Stimulated activated CD8-positive, alpha-beta memory T cell treated with anti-CD3 and anti-CD28 coated beads, Interleukin-7, amount 100 ng/mL, for 24 hours (primary cell): Measurements from ENCODE around the gene IKZF3.
"Not testable (repeated sequence)": the region's sequence is repeated elsewhere in the genome, so short reads cannot be mapped to it uniquely, and the experiment has no call there.

Source experiments
- DNase-seq: peaks from one replicate; pipeline ENCODE4 v3.0.0-alpha.2; 2020; ENCODE audit warnings: low read depth

IKZF3 gene

DNA sequence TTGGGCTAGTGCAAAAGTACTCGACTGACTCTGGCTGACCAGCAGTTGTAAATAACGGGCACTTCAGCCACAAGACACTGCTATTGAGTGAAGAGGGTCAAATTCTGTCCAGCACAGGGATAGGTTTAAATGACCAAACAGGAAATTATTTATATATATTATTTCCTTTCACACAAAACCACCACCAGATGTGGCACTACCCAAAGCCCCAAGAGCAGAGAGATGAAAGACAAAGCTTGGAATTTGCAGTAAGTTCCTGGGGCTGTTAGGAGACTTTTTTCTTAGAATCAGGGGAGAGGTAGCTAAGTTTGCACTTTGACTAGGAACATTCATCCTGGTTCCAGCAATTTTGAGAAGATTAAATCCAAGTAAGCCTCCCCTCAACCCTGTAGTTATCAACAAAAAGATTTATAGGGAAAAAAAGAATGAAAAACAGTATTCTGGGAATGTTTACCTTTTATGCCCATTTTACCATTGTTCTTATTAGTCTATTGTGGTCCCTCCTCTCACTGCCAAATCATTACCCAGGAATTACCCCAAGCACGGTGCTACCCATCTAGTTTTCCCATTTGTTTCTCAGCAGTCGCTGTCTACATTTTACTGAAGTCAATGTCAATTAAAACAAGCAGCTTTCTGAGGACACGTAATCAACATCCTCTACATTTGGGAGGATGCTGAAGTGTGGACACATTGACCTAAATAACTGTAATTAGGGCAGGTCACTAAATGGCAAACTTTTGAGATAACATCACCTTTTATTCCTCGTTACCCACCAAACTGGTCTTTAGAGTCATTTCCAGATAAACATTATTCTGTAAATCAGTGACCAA lies 82.9 kb downstream of the IKZF3 start:
- DNase-seq = no peak

DNA sequence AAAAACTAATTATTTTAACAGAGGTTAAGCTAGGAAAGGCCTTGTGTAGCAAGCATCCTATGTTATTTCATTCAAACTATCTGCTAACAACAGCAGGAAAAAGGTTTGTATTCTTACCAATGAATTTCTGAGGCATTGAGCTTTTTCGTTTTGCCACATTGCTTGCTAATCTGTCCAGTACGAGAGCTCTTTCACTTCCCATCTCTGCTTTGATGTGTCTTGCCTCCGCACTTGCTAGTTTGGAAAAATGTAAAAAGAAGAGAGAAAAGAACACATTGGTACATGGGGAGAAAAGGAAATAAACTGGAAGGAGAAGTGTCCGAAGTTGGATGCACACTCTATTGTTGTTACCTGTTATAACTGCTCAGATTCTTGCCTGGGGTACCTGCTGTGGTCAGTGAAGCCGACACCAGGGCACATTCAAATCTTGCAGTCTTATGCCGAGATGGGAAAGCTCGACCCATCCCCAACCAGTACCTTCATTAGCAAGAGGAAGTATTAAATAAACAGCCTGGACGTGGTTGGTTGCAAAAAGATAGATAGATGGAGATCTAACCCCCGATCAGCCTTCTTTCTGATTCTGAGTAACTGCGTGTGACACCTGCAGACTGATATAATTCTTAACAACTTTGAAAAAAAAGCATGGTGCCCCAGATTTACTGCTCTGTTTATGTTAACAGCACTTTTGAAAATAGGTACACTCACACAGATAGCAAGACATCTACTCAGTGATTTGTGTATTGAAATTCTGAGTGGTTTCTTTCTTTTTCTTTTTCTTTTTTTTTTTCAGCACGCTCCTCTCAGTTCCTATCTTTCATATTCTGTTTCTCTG lies 86.4 kb downstream of the IKZF3 start:
- no peak for DNase-seq

DNA sequence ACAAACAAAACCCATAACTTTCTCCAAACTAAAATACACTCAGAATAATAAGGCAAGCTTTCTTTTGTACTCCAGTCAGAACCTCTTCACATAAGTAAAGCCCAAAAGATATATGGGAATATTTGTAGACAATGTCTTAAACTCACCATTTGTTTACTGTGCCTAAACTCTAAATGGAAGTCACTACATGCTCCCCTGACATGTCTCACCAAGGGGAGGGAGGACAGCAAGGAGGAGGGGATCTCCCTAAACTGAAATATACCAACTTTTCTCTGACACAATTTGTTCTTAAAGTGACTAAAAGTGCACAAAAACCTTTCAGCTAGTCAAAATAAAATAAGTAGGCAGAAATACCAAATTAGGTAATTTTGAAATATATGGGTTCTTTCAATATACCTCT lies 87.9 kb downstream of the IKZF3 start:
- DNase-seq = no peak

DNA sequence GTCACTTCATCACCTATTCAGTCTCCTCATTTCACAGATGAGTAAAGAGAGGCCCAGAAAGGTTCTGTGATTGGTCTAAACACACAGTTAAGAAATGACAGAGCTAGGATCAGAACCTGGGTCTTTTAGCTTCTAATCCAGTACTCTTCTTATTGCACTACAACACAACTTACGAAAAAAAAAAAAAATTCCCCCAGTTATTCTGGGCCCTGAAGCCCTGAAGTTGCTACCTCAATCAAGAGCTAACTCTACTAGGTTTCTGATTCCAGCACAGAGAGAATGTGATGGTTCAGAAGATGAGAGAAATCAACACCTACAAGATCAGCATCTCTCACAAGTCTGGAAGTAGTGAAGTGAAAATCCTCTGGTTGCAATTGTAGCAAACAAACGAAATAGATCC lies 89.1 kb downstream of the IKZF3 start:
- no peak for DNase-seq

DNA sequence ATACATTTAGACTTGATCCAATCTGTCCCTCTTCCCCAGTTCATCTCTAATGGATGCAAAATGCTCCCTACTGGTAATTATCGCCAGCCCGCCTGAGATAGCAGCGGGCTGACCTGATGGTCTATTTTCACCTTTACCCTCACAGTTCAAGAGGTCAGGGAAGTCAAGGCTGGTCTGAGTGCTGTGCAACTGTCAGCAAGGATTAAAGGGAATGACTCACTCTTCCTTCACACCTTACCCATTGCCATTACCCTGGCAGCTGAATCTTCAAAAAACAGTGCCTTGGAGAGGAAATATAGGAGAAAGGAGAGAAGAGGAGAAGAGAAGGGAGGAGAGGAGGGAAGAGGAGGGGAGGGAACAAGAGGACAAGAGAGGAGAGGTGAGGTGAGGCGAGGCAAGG lies 90.1 kb downstream of the IKZF3 start:
- no peak for DNase-seq

DNA sequence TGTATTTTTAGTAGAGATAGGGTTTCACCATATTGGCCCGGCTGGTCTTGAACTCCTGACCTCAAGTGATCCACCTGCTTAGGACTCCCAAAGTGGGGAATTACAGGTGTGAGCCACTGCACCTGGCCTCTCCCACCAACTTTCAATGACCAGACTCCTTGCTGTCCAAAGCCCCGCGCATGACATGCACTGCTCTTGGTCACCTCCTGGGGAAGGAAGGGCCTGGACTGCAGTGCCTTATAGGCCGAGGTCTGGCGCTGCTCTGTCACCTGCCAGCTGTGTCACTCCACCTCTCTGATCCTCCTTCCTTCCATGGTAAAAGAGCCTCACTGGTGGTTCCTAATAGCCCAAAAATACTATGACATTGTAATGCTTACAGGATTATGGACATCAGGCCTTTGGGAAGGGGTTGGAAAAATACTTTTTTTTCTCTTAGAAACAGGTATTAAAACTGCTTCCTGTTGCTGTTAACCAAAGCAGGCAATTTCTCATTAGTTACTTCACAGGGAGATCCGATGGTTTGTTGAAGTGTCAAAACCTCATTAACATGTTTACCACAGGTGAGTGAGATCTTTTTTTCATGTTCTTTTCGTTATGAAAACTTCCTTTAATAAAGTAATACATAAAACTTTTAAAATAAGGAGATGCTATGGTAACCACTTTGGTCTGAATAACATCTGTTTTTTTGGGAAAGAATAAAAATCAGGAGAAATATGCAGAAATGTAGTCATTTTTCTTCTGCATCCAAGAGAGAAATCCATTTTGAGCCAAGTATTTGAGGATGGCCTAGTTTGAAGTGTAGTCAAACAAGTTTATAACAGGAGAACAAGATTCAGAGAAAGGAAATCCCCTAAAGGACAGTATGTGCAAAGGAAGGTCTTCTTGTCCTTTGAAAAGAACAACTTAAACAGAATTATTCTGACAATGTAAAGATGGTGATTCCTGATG lies 90.9 kb downstream of the IKZF3 start:
- no peak for DNase-seq

DNA sequence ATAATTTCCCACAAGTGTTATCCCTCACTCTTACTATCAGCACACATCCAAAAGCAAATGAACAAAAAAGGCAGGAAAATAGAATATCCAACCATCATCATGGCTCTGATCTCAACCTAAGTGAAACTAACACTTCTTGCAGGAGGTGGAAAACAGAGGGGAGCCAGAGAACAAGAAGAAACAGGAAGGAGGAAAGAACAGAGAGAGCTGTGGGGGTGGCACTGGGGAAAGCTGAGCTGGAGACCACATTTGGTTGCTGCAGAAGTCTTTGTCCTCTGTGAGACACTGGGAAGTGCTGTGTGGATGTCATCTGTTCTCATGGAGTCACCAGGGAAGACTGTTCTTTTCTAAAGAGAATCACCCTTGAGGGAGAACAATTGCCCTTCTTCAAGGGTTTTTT lies 91.7 kb downstream of the IKZF3 start:
- no peak for DNase-seq

DNA sequence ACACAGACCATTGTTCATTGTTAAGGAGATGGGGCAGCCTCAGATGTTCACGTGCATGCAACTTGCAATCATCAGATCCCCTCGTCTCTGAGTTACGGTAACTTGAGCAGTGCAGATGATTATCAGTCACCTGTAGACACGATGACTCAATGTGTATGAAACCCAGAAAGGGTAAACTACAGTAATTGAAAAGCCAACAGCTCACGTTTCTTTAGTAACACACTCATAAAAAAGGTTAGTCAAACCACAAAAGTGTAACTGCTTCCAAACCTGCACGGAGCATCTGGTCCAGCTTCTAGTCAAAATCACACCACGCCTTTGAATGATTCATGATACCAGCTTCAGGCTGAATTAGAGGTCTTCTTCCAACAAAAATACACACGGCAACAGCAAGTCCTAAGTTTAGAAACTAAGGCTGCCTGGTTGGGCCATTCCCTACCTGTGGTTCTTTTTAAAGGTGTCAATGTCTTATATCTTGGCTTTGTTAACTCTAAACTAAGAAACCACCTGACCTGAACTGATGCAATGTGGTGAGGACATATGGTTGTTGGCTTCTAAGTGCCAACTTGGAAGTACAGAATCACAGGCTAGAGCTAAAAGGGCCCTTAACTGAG lies 94.0 kb downstream of the IKZF3 start:
- no peak for DNase-seq

DNA sequence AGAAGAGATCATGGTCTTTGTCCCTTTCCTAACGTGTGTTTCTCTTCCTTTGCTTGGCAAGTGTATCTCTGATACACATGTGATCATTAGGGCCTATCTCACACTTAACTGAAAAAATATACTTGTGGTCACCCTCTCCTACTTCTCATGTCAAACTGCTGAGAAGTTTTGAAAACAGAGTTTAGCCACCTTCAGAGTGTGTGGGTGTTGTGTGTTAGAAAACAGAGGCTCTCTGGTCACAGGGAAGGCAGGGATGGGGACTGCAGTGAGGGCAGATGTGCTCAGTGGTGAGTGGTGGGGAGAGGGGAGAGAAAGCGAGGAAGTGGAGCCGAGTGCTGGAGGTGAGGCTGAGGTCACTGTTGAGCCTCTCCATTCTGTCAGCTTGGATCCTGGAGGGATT lies 97.0 kb downstream of the IKZF3 start:
- no peak for DNase-seq

DNA sequence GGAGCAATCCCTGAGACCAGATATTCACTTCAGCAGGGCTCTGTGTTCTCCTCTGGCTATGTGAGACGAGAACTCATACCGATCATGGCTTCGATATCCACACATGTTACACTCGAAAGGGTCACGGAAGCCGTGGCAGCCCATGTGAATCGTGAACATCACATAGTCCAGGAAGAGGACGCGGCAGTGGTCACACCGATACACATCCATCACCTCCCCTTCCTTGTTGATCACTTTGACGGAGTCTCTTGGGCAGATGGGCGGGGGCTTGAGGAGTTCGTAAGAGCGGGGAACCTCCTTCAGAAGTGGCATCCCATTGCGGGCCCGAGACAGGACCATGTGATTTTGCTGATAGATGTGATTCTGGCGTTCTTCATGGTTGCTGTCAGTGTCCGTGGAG lies 98.3 kb downstream of the IKZF3 start:
- no peak for DNase-seq

DNA sequence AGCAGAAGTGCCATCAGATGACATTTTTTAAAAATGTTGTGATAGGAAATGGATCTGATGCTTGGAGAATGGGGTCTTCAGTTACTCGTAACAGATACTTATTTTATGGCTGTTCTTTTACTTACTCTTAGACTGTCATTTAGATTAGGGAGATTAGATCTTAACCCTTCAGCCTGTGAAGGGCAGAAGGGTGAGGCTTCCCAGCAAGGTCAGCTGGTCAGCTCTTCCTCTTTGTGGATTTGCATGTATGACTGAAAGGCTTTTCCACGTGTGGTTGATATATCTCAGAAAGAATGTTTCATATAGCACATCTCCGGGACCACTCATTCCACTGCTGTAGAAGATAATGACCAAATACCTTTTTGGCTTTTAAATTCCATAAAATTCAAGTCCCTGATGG lies 98.9 kb downstream of the IKZF3 start:
- DNase-seq = no peak

DNA sequence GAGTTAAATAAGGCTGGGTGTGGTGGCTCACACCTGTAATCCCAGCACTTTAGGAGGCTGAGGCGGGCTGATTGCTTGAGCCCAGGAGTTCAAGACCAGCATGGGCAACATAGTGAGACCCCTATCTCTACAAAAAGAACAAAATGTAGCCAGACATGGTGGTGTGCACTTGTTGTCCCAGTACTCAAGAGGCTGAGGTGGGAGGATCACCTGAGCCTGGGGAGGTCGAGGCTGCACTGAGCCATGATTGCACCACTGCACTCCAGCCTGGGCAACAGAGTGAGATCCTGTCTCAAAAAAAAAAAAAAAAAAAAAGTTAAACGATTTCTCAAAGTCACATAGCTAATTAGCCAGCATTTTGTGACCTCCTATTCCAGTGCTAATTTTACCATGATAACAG lies 99.9 kb downstream of the IKZF3 start:
- not testable (repeated sequence) for DNase-seq

DNA sequence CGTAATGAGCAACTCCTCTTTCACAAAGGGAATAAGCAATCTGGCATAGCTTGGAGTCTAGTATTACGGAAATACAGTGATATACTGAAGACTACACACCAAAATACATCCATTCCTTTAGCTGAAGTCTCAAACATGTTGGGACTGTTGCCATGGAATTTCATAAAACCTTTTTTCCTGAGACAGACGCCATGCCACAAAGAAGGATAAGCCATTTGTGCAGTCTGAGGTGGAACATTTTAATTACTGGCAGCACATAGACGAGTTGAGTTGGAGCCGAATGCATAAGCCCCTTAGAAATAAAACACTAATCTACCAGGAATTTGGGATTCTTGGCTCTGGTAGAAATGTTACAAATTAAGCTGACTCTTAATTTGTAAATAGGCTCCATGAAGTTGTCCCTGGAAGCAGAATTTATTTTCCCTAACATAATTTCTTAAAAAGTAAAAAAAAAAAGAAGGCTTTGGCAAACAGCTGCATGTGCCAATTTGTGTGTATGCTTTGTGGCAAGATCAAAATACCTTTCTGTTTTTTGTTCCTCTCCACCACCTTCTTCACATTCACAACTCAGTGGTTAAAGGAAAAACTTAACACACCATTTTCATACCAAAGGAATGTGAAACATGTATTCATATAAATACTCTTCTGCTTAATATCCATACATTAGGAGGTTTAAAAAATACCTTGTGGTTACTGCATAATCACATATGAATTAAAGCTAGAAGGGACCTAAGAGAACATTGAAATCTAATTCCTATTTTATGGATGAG lies 100.9 kb downstream of the IKZF3 start:
- no peak for DNase-seq

DNA sequence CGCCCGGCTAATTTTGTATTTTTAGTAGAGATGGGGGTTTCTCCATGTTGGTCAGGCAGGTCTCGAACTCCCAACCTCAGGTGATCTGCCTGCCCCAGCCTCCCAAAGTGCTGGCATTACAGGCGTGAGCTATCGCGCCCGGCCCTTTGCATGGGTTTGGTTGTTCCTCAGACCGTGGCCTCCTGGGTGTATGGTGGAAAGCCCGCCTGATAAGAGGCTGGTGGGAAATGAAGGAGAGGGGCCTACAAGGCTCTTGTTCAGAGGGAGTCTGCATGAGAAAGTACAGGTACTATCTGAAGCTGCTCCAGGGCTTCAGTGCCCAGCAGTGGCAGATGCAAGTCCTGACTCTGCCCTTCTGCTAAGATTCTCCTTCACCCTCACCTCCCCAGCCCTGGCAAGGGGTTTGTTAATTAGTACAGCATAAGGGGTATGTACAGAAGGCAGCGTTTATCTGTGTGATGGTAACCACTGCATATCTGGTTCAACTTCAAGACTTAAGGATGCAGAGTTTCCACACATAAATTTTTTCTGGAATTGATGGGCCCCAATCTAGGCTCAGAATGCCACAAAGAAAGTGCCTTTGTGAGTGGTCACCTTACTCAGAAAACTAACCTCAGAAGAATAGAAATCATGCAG lies 102.1 kb downstream of the IKZF3 start:
- no peak for DNase-seq

DNA sequence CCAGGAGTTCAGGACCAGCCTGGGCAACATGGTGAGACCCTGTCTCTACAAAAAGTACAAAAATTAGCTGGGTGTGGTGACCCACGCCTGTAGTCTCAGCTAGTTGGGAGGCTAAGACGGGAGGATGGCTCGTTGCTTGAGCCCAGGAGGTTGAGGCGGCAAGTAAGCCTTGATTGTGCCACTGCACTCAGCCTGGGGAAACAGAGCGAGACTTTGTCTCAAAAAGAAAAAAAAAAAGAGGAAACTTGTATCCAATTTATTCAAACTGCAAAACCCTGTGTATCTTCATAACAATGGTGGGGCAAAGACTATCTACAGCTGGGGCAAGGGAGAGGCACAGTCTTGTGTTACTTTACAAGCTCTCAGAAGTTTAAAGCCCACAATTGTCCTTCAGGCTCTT lies 104.9 kb downstream of the IKZF3 start:
- DNase-seq = no peak

DNA sequence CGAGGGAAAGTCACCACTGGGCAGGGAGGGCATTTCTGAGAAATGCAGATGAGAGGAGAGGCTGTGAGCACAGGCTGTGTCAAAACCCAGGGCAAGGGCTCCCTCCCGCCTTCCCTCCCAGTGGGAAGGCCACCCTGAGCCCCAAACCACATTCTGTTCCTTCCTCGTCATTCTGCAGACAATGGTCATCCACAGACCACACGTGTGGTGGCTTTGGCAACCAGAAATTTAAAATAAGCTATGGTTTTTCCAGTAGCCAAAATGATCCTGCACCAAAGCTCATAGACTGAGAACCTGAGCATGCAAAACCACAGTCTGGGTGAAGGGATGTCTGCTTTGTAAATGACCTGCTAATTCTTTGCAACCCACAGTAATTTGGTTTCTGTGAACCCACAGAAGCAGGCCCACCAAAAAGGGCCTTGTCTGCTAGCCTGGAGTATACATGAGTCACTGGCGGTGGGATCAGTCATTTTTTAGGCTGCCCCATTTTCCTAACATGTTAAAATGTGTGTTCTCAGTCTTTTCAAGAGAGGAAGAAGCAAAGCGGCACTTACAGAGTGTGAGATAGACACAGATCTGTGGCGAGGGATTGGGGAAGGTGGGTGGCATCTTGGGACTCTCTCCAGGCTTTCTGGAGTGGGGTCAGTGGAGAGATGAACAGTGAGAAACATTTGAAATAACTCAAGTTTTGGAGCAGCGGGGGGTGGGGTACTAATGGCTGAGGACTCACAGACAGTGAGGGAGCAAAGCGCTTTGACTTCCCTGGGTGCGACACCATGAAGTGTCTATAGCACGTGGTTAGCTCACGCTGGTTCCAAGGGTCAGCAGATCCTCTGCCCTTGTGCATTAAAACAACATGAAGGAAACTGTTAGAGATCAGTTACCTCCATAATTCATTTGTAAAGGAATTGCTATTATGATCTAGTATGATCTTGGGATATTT lies 105.9 kb downstream of the IKZF3 start:
- DNase-seq = no peak

DNA sequence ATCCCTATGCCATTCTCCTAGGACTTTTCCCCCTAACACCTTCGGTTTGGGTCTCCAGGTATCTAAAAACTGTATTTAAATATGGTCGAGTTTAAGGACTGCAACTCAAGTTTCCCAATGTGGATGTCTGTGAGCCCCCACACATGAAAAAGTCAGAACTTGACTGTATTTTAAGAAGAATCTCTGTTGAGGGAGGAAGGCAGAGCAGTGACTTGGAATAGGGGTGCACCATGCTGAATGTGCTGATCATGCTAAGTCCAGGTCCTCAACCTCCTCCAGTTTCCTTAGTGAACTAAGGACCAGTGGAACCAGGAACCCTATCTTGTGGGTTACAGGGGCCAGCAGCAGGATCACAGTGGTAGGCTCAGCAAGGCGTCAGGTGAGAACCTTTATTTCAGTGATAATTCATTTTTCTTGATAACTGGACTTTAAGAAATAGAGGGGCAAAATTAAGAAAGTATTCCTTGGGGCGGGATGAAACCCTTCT lies 106.9 kb downstream of the IKZF3 start:
- DNase-seq = no peak

DNA sequence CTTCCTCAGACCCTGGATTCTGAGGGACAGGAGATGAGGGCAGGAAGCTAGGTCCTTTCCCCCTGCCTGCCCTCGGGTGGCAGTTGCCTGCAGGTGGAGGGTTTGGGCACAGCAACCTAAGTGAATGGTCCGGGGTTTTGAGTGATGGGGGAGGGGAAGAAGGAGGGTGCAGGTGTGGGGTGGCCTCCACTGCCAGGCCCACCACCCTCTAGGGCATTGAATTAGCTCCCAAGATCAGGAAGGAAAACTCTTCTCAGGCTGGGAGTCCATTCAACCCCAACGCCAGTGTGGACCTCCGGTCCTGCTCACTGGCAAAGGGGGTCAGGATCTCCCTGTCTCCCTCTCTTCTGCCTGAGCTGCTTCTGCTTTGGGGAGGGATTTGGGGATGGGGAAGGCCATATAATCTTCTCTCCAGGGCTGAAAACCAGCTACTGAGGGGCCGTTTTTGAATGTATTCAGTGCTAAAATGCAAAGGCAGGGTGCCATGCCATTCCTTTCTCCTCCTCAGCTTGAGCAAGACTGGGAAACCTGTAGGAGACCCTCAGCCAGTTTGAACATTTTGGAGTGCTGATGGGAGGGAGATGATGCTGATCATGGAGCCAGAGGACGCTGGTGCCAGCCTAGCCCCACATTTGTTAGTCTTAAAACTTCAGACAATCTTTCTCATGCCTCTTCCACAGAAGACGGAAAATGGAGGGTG lies 107.6 kb downstream of the IKZF3 start:
- DNase-seq = no peak
